ENCODE results near the gene TGFB3.

- no peak for TF ChIP-seq E2F1 (CRISPR knock-in tag; IDR thresholded peaks at IDR 0.05)
- no peak for TF ChIP-seq FOXP1 (CRISPR knock-in tag; IDR thresholded peaks at IDR 0.05; ENCODE audit: borderline replicate concordance)
- no peak for TF ChIP-seq CBFB (CRISPR knock-in tag; IDR thresholded peaks at IDR 0.05; ENCODE audit: low read depth)
- TF ChIP-seq CTCF (IDR thresholded peaks at IDR 0.05) = no peak
- TF ChIP-seq OVOL2 (CRISPR knock-in tag; IDR thresholded peaks at IDR 0.05; ENCODE audit: borderline replicate concordance) = no peak
- no peak for TF ChIP-seq ESRRA (CRISPR knock-in tag; IDR thresholded peaks at IDR 0.05; ENCODE audit: borderline replicate concordance)
- no peak for TF ChIP-seq E2F5 (CRISPR knock-in tag; IDR thresholded peaks at IDR 0.05)
- TF ChIP-seq SP1 (CRISPR knock-in tag; conservative IDR thresholded peaks at IDR 0.05) = no peak
These were observed 8.5 kb upstream of the TGFB3 start for GRCh38 chr14:75990297-75990696.

Data from WTC11 (cell line).